HG02678 (cell line): ENCODE data around the gene SORL1.
"Not testable (repeated sequence)": the region's sequence is repeated elsewhere in the genome, so short reads cannot be mapped to it uniquely, and the experiment has no call there.

Experiments used
- ATAC-seq: cut with Tn5 transposase; IDR thresholded peaks from one replicate; pipeline ENCODE4 v1.9.1; 2021; ENCODE audit warnings: mild to moderate bottlenecking, moderate library complexity; ENCODE audit not compliant: unreplicated experiment

Gene SORL1

GRCh38 chr11:121451986-121452608 is at the start of gene SORL1:
SORL1 (plus strand) TSS chr11:121452314; CDS start chr11:121452332, 18 bp downstream.
- peak; percentile 54 for ATAC-seq

GRCh38 chr11:121405646-121406045 is 46.5 kb upstream of the SORL1 start:
- ATAC-seq = no peak

GRCh38 chr11:121406291-121406690 is 45.8 kb upstream of the SORL1 start:
- no peak for ATAC-seq

GRCh38 chr11:121408830-121409229 is 43.3 kb upstream of the SORL1 start:
- ATAC-seq = no peak

GRCh38 chr11:121410041-121410440 is 42.1 kb upstream of the SORL1 start:
- not testable (repeated sequence) for ATAC-seq

GRCh38 chr11:121411330-121411729 is 40.8 kb upstream of the SORL1 start:
- not testable (repeated sequence) for ATAC-seq

- ATAC-seq = no peak
These were observed 40.0 kb upstream of the SORL1 start for GRCh38 chr11:121412000-121412587.

- ATAC-seq = no peak
These were observed 39.3 kb upstream of the SORL1 start for GRCh38 chr11:121412711-121413415.

GRCh38 chr11:121414141-121414913 is 37.8 kb upstream of the SORL1 start:
- ATAC-seq = no peak

GRCh38 chr11:121415856-121416255 is 36.3 kb upstream of the SORL1 start:
- ATAC-seq = no peak

- ATAC-seq = peak; percentile 78
These were observed 35.0 kb upstream of the SORL1 start for GRCh38 chr11:121417055-121417551.

GRCh38 chr11:121417607-121418006 is 34.5 kb upstream of the SORL1 start:
- no peak for ATAC-seq

- ATAC-seq = no peak
These were observed 33.4 kb upstream of the SORL1 start for GRCh38 chr11:121418625-121419114.

GRCh38 chr11:121419836-121420235 is 32.3 kb upstream of the SORL1 start:
- no peak for ATAC-seq

- ATAC-seq = no peak
These were observed 31.7 kb upstream of the SORL1 start for GRCh38 chr11:121420398-121420797.

- ATAC-seq = no peak
These were observed 30.8 kb upstream of the SORL1 start for GRCh38 chr11:121421149-121421901.

- ATAC-seq = peak; percentile 32
These were observed 29.4 kb upstream of the SORL1 start for GRCh38 chr11:121422675-121423074.

GRCh38 chr11:121425828-121426227 is 26.3 kb upstream of the SORL1 start:
- ATAC-seq = no peak

- ATAC-seq = peak; percentile 57
These were observed 25.4 kb upstream of the SORL1 start for GRCh38 chr11:121426476-121427399.
